Tibial artery (tissue), 4 donors: ENCODE measurements around the gene CENATAC.
"Not testable (repeated sequence)": the region's sequence is repeated elsewhere in the genome, so short reads cannot be mapped to it uniquely, and the experiment has no call there.

Experiments
- DNase-seq, 2 donors: peaks; one replicate each; pipeline ENCODE4 v3.0.0-alpha.2; 2019
- H3K27ac ChIP-seq, 2 donors: fragments of 200-600 bp; sonication (generic) in 1 of 2; 1 replicate in 1 of 2; 2 replicates in 1 of 2; pipeline ENCODE4 v1.5.1; 2018 to 2019; ENCODE audit warnings: mild to moderate bottlenecking in 1 of 2
- H3K27me3 ChIP-seq, 2 donors: fragments of 200-600 bp; sonication (generic) in 1 of 2; one replicate each; pipeline versions ENCODE4 v1.5.1 to v1.6.0; 2016 to 2019
- H3K36me3 ChIP-seq, 3 donors: fragments of 200-600 bp; sonication (generic) in 2 of 3; one replicate each; pipeline ENCODE4 v1.5.1; 2016 to 2019; ENCODE audit warnings: mild to moderate bottlenecking in 2 of 3
- H3K4me1 ChIP-seq, 4 donors: fragments of 200-600 bp; sonication (generic) in 2 of 4; 1 replicate in 3 of 4; 2 replicates in 1 of 4; pipeline ENCODE4 v1.5.1; 2016 to 2019
- H3K4me3 ChIP-seq, 2 donors: fragments of 200-600 bp; sonication (generic) in 1 of 2; 1 replicate in 1 of 2; 2 replicates in 1 of 2; pipeline ENCODE4 v1.5.1; 2018 to 2019; ENCODE audit warnings: mild to moderate bottlenecking in 2 of 2
- H3K9me3 ChIP-seq, 3 donors: fragments of 200-600 bp; sonication (generic) in 1 of 3; one replicate each; pipeline ENCODE4 v1.5.1; 2016 to 2019
- intact Hi-C: fragments of 100-400 bp; cut with DNase I; formaldehyde crosslinking; loops from one replicate; pipeline ENCODE4 v1.15.0; 2023; ENCODE audit warnings: low total_unique reads
- TF ChIP-seq, protein P1 (sequence below), 2 experiments: fragments of 200-600 bp in 1 of 2; fragments of 450-650 bp in 1 of 2; IDR thresholded peaks; one replicate each; pipeline ENCODE4 v1.5.1; 2017 to 2019; ENCODE audit warnings: antibody characterized with exemption in 2 of 2, mild to moderate bottlenecking in 1 of 2, moderate library complexity in 1 of 2

CENATAC gene

DNA sequence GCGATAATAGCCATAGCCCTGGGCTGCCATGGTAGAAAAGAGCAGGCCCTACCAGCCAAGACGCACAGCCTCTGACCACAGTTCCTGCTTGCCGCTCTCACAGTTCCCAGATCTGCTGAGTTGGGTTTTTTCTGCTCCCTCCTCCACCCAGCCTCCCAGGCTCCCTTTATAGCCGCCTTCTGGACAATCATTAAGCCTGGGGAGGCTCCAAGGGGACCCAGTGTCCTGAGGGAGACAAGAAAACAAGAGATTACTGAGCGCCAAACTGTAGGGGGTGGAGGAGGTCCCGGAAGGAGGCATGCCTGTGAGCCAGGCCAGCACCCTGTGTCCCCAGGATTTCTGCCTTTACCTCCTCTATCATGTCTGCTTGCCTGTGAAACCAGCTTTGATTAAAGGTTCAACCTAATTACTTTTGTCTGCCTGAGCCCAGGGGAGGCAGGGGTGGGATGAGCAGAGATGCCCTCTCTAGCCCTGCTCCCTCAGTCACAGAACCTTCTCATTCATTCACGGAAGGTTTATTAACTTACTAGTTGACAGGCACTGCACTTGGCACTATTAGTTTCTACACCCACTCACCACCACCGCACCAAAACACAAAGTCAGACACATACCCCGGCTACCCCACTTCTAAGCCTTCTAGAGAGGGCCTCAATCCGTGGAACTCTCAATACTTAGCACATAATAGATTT, 31.5 kb downstream of the CENATAC start:
- peak in 1 of 2 donors; percentile 34 for DNase-seq
- Histone ChIP-seq H3K4me3 (peak overlapping the region; percentile 74 to 91), H3K36me3 (peaks cover 0 to 34% (median 5%) of the 10 kb centered on the region in 3 donors), H3K4me1 (peaks cover 0 to 25% (median 10%) of the 10 kb centered on the region in 4 donors), H3K9me3 (no peaks in the 10 kb centered on the region), H3K27ac (peak overlapping the region; percentile 78 to 80), H3K27me3 (no peaks in the 10 kb centered on the region)
- TF ChIP-seq, protein P1, sequence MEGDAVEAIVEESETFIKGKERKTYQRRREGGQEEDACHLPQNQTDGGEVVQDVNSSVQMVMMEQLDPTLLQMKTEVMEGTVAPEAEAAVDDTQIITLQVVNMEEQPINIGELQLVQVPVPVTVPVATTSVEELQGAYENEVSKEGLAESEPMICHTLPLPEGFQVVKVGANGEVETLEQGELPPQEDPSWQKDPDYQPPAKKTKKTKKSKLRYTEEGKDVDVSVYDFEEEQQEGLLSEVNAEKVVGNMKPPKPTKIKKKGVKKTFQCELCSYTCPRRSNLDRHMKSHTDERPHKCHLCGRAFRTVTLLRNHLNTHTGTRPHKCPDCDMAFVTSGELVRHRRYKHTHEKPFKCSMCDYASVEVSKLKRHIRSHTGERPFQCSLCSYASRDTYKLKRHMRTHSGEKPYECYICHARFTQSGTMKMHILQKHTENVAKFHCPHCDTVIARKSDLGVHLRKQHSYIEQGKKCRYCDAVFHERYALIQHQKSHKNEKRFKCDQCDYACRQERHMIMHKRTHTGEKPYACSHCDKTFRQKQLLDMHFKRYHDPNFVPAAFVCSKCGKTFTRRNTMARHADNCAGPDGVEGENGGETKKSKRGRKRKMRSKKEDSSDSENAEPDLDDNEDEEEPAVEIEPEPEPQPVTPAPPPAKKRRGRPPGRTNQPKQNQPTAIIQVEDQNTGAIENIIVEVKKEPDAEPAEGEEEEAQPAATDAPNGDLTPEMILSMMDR (IDR thresholded peaks at IDR 0.05), result no peak
- intact Hi-C loops, result no loop called here

DNA sequence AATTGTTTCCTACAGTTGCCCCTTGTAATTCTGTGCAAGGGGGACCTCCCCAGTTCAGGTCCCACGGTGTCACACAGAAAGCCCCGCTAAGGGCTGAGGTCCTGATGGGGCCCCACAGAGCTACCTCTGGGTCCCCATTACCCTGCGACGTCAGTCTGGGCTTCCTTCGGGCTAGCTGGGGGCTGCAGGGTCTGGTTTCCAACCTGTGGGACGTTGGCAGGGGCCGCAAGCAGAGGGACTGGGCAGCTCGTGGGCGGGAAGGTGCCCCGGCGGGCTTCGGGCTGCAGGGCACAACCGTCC, 32.0 kb downstream of the CENATAC start:
- peak overlapping the region; percentile 78 to 80 for H3K27ac ChIP-seq
- H3K36me3 ChIP-seq, result peaks cover 0 to 29% (median 1%) of the 10 kb centered on the region in 3 donors
- H3K9me3 ChIP-seq, result no peaks in the 10 kb centered on the region
- H3K27me3 ChIP-seq, result no peaks in the 10 kb centered on the region
- TF ChIP-seq, protein P1 (IDR thresholded peaks at IDR 0.05), result no peak
- DNase-seq, result no peak
- H3K4me3 ChIP-seq, result peak overlapping the region; percentile 74 to 91
- H3K4me1 ChIP-seq, result peaks cover 0 to 22% (median 10%) of the 10 kb centered on the region in 4 donors
- intact Hi-C loops, result no loop called here

DNA sequence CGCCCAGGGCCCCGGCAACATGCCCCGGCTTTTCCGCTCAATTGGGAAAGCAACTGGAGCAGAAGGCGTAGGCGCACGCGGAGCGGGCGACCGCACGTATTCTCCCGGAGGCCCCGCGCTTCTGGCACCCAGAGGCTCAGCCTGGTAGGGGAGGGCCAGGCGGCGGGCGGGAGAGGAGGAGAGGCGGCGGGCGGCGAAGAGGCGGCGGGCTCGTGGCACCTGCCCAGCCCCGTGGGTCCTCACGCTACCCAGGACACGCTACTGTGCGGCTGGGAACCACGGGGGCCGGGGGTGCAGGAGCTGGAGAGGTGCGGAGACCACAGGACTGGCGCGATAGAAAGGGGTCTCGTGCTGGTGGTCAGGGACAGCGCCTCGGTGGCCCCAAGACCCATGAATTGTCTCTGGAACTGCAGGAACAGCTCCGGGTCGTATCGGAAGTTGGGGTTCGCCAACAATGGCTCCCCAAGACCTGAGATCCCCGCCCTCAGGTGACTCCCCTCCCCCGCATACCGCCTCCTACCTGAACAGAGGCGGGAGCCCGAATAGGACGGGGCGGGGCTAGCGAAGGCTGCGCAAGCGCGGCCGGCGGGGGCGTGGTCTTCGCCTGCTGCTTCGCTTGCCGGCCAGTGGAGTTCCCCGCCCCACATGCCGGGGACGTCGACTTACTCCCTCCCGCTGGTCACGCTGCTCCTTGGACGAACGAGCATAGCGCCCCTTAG, 32.5 kb downstream of the CENATAC start, which contains the start of gene SLC37A4:
SLC37A4 (minus strand) TSS at position 549 of the 719 bp plus-strand sequence.
- peak within 1 kb of the TSS; percentile 78 to 80 for H3K27ac ChIP-seq
- no peaks in the 10 kb centered on the region for H3K27me3 ChIP-seq
- H3K4me3 ChIP-seq, result peak within 1 kb of the TSS; percentile 74 to 91
- peaks cover 0 to 24% (median 0%) of the 10 kb centered on the region in 3 donors for H3K36me3 ChIP-seq
- H3K9me3 ChIP-seq, result no peaks in the 10 kb centered on the region
- peak; percentile 98 to 99 for DNase-seq
- H3K4me1 ChIP-seq, result peaks cover 0 to 18% (median 10%) of the 10 kb centered on the region in 4 donors
- intact Hi-C loops, result no loop called here
- TF ChIP-seq, protein P1 (IDR thresholded peaks at IDR 0.05), result peak; percentile 80 to 92

DNA sequence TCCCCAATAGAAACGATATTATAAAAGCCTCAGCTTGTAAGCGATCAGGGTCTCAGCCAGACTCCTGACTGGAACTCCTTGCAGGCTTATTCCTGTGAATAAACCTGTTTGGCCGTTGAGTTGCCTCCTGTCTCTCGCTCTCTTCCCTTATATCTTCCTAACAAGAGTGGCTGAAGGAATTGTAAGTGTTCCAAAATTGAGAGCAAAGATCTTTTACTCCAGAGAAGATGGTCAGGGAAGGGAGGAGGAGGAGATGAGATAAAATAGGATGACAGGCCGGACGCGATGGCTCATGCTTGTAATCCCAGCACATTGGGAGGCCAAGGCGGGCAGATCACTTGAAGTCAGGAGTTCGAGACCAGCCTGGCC, 34.0 kb downstream of the CENATAC start:
- Histone ChIP-seq H3K9me3 (no peaks in the 10 kb centered on the region), H3K36me3 (peaks cover 0 to 11% (median 0%) of the 10 kb centered on the region in 3 donors), H3K27ac (no peak overlapping the region), H3K4me1 (peaks cover 0 to 18% (median 10%) of the 10 kb centered on the region in 4 donors), H3K4me3 (no peak overlapping the region), H3K27me3 (no peaks in the 10 kb centered on the region)
- no peak for DNase-seq
- intact Hi-C loops, result no loop called here
- TF ChIP-seq, protein P1 (IDR thresholded peaks at IDR 0.05), result no peak

DNA sequence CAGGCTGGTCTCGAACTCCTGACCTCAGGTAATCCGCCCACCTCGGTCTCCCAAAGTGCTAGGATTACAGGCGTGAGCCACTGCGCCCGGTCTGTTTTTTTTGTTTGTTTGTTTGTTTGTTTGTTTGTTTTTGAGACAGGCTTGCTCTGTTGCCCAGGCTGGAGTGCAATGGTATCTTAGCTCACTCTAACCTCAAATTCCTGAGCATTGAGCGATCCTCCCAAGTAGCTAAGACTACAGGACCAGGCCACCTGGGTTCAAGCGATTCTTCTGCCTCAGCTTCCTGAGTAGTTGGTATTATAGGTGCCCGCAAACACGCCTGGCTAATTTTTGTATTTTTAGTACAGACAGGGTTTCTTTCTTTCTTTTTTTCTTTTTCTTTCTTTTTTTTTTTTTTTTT, 35.5 kb downstream of the CENATAC start:
- H3K4me3 ChIP-seq, H3K27me3 ChIP-seq: not testable (repeated sequence)

DNA sequence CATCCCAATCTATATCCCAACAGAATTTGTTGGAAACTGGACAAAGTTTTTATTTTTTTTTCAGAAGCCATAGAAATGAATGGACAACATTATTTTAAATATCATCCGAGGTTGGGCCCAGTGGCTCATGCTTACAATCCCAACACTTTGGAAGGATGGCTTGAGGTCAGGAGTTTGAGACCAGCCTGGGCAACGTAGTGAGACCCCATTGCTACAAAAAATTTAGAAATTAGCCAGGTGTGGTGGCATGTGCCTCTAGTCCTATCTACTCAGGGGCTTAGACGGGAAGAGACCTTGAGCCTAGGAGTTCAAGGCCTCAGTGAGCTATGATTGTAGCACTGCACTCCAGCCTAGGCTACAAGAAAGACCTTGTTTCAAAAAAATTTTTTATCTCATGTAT, 36.9 kb downstream of the CENATAC start:
- H3K27ac ChIP-seq, result no peak overlapping the region
- DNase-seq, result no peak
- H3K36me3 ChIP-seq, result no peaks in the 10 kb centered on the region
- no peaks in the 10 kb centered on the region for H3K27me3 ChIP-seq
- TF ChIP-seq, protein P1 (IDR thresholded peaks at IDR 0.05), result no peak
- peaks cover 0 to 10% (median 6%) of the 10 kb centered on the region in 4 donors for H3K4me1 ChIP-seq
- intact Hi-C loops, result no loop called here
- no peak overlapping the region for H3K4me3 ChIP-seq
- no peaks in the 10 kb centered on the region for H3K9me3 ChIP-seq

More for the DNA sequence above, 35.5 kb downstream of the CENATAC start:
- DNase-seq, intact Hi-C loops, H3K9me3 ChIP-seq, H3K36me3 ChIP-seq, H3K27ac ChIP-seq: not testable (repeated sequence)
- H3K4me1 ChIP-seq, result peaks cover 0 to 18% (median 10%) of the 10 kb centered on the region in 4 donors
